HG03460 (cell line): ENCODE results near the gene SYNE3.

Experiments
- ATAC-seq: cut with Tn5 transposase; IDR thresholded peaks from one replicate; pipeline ENCODE4 v1.9.1; 2021; ENCODE audit not compliant: unreplicated experiment

Gene SYNE3

DNA sequence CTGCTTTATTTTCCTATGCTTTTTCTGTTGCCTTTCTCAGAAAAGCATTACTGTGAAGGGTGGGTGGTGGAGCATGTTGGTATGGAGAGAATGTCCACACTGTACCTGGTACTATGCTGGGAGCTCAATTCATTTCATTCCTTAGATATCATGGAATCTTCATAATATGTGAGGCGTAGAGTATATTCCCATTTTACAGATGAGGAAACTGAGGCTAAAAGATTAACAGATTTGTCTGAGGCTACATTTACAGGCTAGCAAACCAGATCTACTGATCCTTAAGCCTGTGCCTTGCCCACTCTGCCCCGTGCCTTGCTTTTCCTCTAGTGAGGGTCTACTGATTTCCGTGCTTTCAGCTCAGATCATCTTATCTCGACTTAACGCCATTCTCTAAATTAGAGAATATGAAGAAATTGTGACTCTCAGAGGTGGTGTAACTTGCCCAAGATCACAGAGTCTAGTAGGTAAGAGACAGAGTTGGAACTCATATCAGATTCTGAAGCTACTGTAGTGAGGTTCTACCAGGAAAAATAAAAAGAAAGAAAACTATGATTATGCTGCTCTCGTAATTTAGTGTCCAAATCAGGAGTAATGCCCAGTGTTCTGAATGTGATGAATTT is 23.9 kb upstream of the SYNE3 start:
- ATAC-seq: no peak

DNA sequence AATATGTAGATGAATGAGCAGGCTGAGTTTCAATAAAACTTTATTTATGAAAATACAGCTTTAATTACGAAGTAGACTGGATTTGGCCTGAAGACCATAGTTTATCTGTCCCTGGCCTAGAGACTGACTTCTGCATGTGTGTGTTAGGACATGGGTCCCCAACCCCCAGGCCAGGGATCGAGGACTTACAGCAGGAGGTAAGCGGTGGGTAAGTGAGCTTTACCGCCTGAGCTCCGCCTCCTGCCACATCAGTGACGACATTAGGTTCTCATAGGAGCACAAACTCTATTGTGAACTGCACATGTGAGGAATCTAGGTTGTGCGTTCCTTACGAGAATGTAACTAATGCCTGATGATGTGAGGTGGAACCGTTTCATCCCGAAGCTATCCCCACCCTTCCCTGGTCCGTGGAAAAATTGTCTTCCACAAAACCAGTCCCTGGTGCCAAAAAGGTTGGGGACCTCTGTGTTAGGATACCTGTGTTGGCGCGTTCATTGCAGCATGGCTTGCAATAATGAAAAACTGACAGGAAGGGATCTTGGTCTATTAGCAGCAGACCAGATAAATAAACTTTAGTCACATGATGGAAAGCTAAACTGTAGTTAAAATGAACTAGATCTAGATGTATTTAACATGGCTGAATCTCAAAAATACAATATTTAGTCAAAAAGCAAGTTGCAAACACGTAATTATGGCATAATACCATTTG is 22.5 kb upstream of the SYNE3 start:
- ATAC-seq: no peak

DNA sequence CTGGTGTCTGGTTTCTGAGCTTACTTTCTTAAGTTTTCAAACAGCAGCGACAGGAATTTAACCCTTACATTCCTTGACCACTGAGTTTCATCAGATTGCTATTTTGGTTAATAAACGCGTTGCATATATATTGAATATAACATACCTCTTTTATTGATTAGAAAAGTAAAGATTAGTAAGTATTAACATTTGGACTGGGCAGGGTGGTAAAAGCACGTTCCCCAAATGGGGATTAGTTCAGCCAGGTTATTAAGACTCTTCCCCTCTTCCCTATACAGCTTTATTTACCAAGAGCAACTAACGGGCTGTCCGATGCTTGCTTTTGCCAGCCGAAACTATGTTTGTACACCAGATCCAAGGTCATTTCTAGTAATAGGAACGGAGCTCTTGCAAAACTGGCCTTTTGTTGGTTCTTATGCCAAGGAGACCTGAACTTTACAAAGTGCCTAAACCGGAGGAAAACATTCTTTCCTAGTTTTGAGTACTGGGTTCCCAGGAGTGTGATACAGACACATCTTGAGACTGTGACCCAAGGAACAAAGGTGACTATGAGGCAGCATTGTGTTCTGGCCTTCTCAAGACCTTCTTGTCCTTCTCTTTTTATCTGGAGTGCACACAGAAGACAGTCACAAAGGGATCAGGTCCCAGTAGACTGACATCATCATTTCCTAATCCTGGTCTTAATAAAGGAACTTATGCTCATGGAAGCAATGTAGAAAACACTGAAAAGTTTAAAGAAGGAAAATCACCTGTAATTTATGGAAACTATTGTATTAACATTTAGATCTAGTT is 21.0 kb upstream of the SYNE3 start:
- no peak for ATAC-seq

DNA sequence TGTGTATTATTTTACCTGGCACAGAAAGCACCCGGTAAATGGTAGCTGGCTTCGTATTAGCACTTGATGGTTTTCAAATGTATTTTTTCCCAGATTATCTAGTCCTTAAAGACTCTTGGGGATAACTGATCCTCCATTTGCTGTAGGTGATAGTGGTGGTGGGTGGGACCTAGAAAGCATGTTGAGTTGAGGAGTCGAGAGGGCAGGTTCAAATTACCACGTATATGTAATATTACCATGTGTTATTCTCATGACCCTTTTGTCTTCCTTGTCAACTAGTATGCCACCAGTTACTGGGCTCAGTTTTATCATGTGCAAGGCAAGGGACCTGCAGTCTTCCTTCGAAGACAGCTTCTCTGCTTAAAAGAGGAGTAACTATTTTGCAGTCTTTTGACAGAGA is 20.2 kb upstream of the SYNE3 start:
- no peak for ATAC-seq

DNA sequence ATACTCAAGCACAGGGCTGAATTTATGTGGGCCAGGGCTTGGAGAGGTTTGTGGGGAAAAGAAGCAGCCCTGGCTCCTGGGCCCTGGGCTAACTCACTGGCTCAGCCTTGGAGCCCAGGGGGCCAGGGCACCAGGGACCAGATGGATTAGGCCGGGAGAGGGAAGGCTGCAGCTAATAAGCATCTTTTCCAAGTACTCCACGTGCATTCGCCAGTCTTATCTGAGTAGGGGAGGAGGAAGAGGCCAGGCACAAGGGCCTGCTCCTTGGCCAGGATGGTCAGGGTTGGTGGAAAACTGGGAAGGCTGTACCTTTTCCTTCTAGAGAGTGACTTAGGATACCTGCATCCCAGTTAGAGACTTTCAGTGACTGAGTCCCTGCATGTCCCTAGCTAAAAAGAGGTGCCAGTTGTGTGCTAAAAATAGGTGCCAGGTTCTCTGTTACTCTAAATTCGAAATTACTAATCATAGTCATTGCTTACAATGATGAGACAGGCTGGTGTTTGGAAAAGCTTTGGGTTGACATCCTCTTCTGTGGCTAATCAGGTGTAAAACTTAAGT is 19.7 kb upstream of the SYNE3 start:
- ATAC-seq: no peak

DNA sequence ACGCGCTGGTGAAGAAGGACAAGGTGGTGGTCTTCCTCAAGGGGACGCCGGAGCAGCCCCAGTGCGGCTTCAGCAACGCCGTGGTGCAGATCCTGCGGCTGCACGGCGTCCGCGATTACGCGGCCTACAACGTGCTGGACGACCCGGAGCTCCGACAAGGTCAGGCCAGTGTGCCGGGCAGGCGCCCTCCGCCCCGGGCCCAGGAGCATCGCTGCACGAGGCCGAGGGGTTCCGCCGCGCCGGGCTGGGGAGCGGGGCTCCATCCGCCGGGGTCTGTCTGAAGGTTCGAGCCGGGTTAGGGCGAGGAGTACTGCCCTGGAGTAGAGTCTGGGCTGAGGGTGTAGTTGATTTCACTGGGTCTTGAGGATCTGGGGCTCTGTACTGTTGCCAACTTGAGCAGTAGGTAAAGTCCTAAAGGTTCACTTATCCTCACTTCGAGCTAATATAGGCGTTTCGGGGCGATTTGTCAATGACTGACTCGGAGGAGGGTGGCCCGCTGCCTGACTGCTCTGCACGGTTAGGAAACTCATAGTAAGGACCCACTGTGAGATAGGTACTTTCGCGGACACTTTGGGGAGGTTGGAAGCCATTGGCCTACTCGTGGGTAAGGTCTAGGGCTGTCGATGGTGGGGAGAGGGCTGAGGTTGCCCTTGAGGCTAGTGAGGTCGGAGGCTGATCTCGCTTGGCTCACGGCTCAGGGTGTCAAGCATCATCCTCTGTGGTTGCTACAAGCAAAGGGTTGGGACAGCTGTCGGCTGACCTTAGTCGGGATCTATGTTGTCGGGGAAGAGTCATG is 19.0 kb upstream of the SYNE3 start:
- ATAC-seq: peak; percentile 1

DNA sequence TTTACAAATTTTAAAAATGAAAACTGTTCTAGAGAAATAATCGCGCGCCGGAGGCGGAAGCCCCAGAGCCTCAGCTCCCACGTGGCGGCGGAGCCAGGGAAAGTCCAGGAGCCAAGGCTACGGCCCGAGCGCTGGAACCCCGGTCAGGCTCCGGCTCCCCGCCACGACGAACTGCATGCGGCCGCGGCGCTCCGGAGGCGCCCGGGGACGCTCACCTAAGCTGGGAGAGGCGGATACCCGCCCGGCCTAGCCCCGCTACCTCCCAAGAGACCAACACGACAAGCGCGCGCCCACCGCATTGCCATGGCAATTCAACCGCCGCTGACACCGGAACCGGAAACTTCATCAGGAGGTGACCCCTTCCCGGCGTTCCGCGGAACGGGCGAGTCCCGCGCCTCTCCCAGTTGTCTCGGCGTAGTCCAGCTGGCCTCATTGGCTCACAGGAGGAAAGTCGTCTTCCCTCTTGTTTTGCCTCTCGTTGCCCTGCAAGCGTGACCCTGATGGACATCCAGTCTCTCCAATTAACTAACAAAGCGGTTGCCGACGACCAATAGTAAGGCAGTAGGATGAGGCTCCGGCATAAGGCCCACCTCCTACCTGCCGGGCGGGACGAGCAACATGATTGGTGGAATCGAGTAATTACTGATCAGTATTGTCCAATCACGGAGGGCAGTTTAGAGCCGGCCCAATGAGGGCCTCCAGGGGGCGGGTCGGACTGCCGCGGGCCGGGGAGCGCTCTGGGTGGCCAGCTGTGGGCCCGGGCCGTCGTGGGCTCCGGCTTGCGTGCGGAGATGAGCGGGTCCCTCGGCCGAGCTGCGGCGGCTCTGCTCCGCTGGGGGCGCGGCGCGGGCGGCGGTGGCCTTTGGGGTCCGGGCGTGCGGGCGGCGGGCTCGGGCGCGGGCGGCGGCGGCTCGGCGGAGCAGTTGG is 18.1 kb upstream of the SYNE3 start, which contains the start of gene GLRX5:
TSS of gene GLRX5 (plus strand) at position 752 of the 927 bp plus-strand sequence. CDS start at position 792, 40 bp downstream.
- ATAC-seq: peak; percentile 92

DNA sequence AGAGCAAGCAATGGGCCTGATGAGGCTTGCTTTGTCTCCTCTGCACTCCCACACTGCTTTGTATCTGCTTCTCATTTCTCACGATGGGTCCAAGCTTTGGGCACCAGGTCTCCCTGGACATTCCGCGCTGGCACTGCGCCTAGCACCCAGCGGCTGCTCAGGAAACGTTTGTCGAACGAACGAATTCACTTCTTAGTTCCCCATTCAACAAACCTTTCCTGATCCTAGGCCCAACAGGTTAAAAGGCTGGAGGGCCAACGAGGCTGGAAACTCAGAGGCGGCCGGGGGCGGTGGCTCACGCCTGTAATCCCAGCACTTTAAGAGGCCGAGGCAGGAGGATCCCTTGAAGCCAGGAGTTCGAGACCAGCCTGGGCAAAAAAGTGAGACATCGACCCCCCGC is 17.4 kb upstream of the SYNE3 start:
- no peak for ATAC-seq

DNA sequence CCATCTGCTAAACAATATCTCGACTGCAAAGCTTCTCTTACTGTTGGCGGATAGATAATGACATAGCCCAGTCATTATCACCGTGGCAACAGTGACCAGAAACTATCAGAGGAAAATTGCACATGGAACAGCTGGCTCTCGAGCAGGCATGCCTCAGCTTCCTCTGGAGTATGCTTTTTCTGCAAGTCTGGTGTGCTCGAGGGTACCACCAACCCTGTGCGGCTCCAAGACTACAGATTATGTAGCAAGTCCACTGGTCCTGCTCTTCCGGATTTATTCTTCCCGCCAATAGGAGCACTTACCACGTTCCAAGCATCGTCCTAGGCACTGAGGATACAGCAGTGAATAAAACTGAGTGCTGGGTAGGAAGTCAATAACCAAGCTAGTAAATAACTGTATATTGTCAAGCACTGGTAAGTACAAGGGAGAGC is 17.0 kb upstream of the SYNE3 start:
- ATAC-seq: no peak

DNA sequence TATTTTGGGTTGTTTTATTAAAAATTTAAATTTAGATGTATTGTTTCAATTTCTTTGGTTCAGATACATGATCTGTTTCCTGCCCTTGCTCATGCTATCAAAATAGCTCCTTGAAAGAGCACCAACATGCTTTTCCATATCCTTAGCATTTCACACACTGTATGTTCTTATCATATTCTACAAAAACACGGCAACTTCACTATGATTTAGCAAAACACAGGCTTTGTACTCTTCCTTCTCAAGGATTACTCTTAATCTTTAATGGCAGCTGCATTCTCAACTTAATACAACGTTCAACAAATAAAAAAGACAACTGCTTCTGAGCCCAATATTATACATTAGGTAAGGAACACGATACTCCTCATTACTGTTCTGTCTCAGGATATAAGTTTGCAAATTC is 15.5 kb upstream of the SYNE3 start:
- no peak for ATAC-seq

DNA sequence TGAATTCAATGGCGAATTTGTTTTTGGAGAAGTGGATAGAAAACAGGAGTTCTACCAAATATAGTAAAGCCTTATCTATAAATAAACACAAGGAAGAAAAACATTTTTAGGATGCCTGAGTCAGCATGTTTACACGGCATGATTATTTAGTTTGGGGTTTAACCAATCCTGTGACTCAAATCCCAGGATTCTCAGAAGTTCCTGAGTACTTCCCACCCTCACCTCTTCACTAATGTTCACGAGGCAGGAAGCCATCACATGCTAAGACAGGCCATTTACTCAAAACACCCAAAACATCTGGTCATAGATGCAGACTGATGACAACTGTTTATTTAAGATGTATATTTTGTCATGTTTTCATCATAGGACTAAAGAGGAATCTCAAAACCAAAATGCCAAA is 15.0 kb upstream of the SYNE3 start:
- no peak for ATAC-seq

DNA sequence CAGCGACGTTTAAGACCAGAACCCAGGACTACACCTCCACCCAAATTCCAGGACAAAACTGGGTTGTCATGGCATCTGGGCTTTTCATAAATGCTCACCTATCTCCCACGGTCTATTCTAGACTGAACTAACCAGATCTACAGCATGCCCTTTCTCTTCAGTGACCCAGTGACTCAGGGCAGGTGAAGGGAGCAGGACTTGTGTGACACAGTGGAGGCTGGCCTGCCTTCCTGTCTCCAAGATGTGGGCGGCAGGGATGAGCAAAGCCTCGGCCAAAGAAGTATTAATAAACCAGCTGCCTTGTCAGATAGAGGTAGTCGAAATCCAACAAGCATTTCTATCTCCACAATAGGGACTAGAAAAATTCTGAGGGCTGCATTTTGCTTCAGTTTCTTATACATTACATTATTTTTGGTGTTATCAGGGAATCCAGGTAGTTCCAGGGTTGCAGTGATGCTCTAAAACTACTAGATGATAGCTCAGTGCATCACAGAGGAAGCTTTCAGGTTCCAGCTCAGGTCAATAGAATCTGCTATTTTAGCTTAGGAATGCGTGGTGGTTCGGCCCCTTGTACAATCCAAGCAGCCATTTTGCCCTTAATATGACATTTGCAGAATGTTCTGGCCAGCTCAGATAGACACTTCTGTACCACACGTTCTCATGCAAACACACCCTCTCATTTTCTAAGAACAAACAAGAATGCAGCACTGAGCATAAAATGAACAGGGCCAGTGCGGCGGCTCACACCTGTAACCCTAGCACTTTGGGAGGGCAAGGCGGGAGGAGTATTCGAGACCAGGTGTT is 14.2 kb upstream of the SYNE3 start:
- no peak for ATAC-seq

DNA sequence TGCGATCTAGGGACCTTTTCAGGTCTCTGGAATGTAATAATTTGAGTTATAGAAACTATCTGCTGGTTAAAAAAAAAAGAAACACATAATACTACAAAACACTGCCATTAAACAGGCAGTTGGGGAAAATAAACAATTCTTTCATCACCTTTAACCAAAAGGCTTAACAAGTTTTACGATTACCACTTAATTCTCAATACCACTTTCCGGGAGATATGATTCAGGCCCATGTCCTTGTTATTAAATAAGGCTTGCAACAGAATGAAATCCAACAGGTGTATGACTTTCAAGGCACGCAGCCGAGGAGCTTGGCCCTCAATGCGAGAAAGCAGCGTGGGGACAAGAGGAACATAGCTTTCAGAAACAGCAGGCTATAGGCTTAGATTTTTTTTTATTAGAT is 12.8 kb upstream of the SYNE3 start:
- ATAC-seq: no peak

DNA sequence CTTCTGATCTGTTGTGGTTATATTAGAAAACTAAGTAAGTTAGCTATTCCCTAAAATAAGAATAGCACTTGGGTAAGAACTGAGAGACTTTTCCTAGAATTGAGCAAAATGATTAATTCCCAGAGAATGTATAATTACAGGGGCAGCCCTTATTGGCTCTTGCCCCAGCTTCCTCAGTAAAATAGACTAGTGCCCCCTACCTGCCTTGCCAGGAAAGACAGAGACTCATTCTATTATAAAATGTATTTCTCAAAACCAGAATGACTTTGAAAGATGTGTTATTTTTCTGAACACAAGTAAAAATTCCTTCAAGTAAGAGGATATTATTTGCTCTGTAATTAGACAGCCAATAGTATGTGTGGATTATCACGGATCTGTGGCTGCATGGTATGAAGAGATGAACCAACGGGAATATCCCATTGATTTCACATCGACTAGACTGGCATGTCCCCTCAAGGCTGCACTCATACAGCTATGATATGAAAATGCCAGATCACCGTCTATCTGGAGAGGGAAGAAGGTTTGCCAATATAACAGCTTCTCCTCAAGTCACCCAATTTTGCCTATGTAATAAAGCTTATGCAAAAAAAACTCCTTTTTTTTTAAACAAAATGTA is 11.0 kb upstream of the SYNE3 start:
- no peak for ATAC-seq

DNA sequence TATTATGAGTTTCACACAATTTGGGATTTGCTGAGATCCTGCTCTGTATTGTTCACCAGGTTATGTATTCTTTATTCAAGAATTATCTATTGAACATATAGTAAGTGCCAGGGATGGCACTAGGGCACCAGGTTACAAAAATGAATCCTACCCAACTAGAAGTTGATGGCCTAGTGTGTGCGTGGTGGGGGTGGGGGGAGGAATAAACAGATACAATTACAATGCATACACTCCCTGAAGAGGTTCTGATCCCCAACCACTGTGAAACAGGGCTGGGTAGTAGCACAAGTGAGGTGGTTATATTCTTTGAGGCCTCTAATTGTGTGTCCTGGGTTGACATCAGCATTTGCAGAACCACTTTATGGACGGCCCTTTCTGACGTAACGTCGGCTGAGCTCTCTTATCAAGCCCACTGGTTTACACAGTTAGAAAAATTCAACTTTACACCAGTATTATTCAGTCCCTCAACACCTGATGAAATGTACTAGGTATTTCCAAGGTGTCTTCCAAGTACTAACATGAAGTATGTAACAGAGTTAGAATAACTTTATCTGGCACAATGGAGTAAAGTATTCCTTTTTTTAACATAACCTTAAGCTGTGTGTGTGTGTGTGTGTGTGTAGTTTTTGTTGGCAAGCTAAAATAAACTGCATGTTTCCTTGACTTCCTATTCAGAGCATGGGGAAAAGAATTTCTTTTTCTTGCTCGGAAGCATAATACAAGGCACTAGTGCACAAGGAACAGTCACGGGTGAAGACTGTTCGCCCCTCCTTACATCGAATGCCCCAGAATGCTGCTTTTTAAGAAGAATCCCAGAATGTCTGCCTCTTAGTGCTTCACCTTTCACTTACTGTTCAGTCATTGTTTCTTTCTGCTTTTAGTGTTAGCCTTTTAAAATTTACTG is 10.3 kb upstream of the SYNE3 start:
- ATAC-seq: no peak

DNA sequence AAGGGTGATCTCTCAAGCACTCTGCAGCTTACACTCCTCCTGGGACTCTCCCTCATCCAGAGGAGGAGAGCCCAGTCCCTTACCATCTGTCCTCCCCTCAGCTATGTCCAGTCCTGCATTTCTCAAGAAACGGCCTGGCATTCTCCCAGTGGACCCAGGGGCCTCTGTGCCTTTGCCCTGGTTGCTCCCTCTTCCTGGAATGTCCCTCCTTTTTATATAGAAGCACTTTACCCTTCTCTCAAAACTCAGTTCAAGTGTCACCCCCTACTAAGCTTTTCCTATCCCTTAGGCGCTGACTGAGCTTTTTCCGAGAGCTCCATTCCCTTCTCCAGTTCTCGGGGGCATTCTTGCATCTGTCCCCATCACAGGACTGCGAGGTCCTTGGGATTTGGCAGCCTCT is 9.5 kb upstream of the SYNE3 start:
- no peak for ATAC-seq

DNA sequence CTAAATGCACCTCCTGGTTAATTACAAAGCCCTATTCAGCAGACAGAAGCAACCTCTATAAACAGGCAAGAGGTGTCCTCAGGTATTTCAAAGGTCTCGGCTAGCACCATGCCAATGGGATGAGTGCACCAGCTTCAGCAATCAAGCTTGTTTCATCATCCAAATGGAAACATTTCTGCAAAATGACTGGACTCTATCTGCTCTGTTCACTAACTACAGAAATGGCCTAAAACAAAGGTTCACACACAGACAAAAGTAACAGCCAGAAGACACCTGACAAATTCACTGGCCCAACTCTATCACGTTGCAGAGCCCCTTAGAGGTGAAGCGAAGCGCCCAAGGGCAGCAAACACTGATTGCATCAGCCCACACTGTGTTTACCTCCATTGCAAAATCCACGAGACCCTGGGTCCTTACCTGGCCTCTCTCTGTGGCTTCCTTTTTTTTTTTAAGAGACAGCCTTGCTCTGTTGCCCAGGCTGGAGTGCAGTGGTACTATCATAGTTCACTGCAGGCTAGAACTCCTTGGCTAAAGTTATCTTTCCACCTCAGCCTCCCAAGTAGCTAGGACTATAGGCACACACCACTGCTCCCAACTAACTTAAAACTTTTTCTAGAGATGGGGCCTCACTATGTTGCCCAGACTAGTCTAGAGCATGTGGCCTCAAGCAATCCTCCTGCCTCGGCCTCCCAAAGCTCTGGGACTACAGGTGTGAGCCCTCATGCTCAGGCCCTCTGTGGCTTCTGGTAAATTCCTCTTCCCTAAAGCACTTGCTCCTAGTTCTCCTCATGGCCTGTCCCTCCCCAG is 8.5 kb upstream of the SYNE3 start:
- no peak for ATAC-seq
